Esophagus (tissue), 2 donors: ENCODE results near the gene IGFBP7. TPM values are rescaled to one million over a fixed set of nuclear protein-coding genes. Genes with fewer than 3 reads are reported as not detected.

Experiments used
- H3K27ac ChIP-seq, 2 donors: one replicate each; pipeline ENCODE4 v1.5.1; 2013; ENCODE audit warnings: low read depth in 2 of 2, mild to moderate bottlenecking in 2 of 2, inconsistent platforms in 1 of 2, low read length in 1 of 2, moderate library complexity in 1 of 2
- H3K27me3 ChIP-seq, 2 donors: one replicate each; pipeline ENCODE4 v1.6.1; 2013; ENCODE audit warnings: low read length in 2 of 2, control low read depth in 1 of 2, mild to moderate bottlenecking in 1 of 2; ENCODE audit not compliant: insufficient read depth in 2 of 2, control insufficient read depth in 1 of 2
- H3K36me3 ChIP-seq, 2 donors: one replicate each; pipeline ENCODE4 v1.6.1; 2013; ENCODE audit warnings: low read length in 1 of 2; ENCODE audit not compliant: control insufficient read depth in 2 of 2, insufficient read depth in 2 of 2
- H3K4me1 ChIP-seq, 2 donors: one replicate each; pipeline ENCODE4 v1.6.1; 2013; ENCODE audit warnings: low read length in 1 of 2; ENCODE audit not compliant: control insufficient read depth in 2 of 2, insufficient read depth in 2 of 2
- H3K4me3 ChIP-seq, 2 donors: one replicate each; pipeline ENCODE4 v1.5.1; 2013; ENCODE audit warnings: low read length in 2 of 2, mild to moderate bottlenecking in 2 of 2, low read depth in 1 of 2, moderate library complexity in 1 of 2
- H3K9me3 ChIP-seq, 2 donors: one replicate each; pipeline ENCODE4 v1.6.1; 2013; ENCODE audit warnings: mild to moderate bottlenecking in 2 of 2, low read depth in 1 of 2, low read length in 1 of 2, moderate library complexity in 1 of 2; ENCODE audit not compliant: control insufficient read depth in 2 of 2, insufficient read depth in 1 of 2
- WGBS, 2 donors: extraction: QIAGEN DNeasy Blood & Tissue Kit; methylation state at CpG; one replicate each; pipeline ENCODE4 v1.1.7; 2013; 5-methylcytosine and 5-hydroxymethylcytosine counted together
- polyA plus RNA-seq, 2 donors: library from polyadenylated mRNA; stranded (reverse); fragments of 200-250 nt; gene quantifications; one replicate each; pipeline ENCODE4 v1.2.3, GENCODE V29; 2013
- donor health status: healthy with polysubstance abuse.
- donor health status: Bipolar disorder and iron deficiency.

The IGFBP7 gene
- polyA plus RNA-seq, 2 donors, result 27.6 to 80.7 TPM

DNA sequence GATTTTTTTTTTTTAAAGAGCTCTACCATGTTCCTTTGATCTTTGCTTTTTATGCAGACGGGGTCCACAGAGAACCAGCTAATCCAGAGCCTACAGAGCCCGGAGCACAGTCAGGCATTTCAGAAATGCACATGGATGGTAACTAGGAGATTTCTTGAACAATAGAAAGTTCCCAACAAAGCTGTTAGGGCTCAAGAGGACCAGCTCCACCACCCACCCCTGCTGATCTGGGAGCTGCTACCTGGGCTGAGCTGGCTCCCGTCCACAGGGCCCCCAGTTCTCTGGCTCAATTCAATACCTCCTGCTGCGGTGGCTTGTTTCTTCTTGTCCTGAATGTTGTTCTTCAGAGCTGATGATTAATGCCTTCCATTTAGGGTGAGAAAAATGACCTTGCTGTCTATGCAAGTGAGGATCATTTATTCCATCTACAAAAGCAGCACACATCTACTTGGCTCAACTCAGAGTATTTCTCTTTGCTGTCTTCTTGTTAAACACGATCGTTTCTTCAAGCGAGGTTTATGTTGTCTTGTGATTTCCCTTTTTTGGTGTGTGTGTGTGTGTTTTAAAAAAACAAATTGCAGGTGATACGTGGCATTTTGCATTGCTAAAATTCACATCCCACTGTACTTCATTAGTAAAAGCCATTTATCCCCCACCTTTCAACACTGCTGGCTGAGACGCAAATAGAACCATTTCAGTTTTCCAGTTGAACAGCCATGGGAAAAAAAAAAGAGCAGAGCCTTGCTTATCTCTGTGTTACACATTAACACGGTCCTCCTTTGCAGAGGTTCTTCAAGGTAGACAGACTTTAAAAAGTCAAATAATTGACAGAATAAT lies 31.3 kb downstream of the IGFBP7 start:
- Histone ChIP-seq H3K27me3 (no peaks in the 10 kb centered on the region), H3K9me3 (no peaks in the 10 kb centered on the region), H3K4me1 (peaks cover 2 to 3% of the 10 kb centered on the region in 2 donors), H3K36me3 (no peaks in the 10 kb centered on the region), H3K27ac (peak overlapping the region in 1 of 2 donors; percentile 51), H3K4me3 (no peak overlapping the region)
- WGBS, 2 donors, result 22 to 25% methylated on average over 10 of the region's 10 CpGs

DNA sequence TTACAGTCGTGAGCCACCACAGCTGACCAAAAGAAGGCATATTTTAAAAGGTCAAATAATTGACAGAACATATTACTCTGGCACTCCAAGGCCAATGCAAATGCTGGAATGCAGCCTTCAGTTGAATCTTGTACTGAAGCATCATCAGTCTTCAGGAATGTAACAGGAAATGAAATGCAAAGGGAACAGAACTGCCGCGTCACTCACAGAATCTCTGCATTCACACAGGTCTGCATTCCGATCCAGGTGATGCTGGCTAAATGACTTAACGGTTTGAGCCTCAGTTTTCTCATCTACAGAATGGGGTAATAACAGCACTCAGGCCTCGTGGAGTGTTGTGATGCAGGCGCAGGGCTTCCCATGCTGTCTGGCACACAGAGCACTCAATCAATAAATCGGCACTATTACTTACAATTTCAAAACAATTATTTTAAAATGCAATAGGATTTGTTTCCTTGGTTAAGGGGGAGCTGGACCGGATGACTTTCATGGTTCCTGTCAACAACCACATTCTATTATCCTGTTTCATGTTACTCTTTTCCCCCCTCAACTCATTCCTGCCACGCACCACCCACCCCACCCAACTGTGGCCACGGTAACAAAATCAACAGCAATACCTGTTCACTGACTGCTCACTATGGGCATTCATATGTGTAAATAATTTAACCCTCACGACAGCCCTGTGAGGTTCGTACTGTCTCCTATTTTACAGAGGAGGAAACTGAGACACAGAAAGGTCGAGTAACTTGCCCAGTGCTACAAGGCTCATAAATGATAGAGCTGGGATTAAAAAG lies 32.4 kb downstream of the IGFBP7 start:
- Histone ChIP-seq H3K9me3 (no peaks in the 10 kb centered on the region), H3K27me3 (no peaks in the 10 kb centered on the region), H3K4me1 (peaks cover 2 to 3% of the 10 kb centered on the region in 2 donors), H3K4me3 (no peak overlapping the region), H3K36me3 (no peaks in the 10 kb centered on the region), H3K27ac (no peak overlapping the region)
- WGBS, 2 donors, result 68 to 73% methylated on average over 14 of the region's 14 CpGs

DNA sequence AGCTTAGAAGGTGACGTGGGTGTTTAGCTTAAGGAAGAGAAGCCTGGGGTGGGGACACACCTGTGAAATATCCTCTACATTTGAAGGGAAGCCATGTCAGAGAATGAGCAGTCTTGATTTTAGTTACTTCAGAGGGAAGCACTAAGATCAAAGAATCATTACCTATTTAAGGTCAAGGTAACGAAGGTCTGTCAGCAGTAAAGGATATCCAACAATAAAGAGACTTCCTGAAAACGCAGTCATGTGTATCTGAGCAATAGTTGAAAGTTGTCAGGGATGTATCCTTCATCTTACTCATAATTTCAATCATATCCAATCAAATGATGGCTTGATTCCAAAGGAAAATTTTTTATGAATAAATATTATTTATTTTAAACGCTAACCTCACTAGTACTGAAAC lies 33.5 kb downstream of the IGFBP7 start:
- Histone ChIP-seq H3K4me1 (peaks cover 2 to 3% of the 10 kb centered on the region in 2 donors), H3K27ac (no peak overlapping the region), H3K9me3 (no peaks in the 10 kb centered on the region), H3K4me3 (no peak overlapping the region), H3K36me3 (no peaks in the 10 kb centered on the region), H3K27me3 (no peaks in the 10 kb centered on the region)
- WGBS, 2 donors, result 57 to 58% methylated on average over 4 of the region's 4 CpGs

DNA sequence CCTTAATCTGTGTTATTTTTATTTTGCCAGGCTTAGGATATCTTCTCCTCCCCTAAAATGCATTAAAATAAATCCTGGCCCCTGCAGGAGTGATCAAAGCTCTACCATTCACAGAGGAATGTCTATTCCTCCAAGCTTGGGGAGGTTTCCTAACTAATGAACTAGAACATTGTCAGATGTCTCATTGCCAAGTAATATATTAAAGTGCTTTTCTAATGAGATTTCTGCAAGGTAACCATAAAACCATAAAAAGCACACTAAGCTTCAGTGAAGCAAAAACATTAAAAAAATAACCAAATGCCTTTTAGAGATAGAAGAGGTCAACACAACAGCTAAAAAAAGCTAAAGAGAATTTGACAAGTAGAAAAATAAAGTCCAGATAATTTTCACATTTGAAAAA lies 34.8 kb downstream of the IGFBP7 start:
- no peaks in the 10 kb centered on the region for H3K36me3 ChIP-seq
- no peak overlapping the region for H3K27ac ChIP-seq
- no peak overlapping the region for H3K4me3 ChIP-seq
- no peaks in the 10 kb centered on the region for H3K9me3 ChIP-seq
- H3K27me3 ChIP-seq, result no peaks in the 10 kb centered on the region
- H3K4me1 ChIP-seq, result peaks cover 2 to 3% of the 10 kb centered on the region in 2 donors

DNA sequence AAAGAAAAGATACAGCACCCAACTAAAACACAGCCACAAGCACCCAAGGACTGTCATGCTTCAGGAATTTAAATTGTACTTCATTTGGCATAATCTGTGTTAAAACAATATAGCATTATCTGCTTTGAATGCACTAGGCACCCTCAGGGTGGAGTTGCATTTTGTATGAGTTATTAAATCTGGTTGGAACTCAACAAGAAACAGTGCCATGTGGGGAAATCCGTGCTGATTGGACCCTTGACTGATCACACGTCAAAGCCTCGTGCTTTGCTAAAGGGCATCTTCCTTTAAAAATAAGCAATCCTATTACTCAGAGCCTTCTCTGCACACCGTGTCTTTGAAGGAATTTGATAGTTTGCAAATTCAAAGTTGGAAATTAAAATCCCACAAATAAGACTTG lies 35.4 kb downstream of the IGFBP7 start:
- H3K36me3 ChIP-seq, result no peaks in the 10 kb centered on the region
- H3K4me3 ChIP-seq, result no peak overlapping the region
- H3K4me1 ChIP-seq, result peaks cover under 1 to 2% of the 10 kb centered on the region in 2 donors
- H3K9me3 ChIP-seq, result no peaks in the 10 kb centered on the region
- WGBS, 2 donors, result 9 to 20% methylated on average over 4 of the region's 4 CpGs
- H3K27ac ChIP-seq, result no peak overlapping the region
- H3K27me3 ChIP-seq, result no peaks in the 10 kb centered on the region

DNA sequence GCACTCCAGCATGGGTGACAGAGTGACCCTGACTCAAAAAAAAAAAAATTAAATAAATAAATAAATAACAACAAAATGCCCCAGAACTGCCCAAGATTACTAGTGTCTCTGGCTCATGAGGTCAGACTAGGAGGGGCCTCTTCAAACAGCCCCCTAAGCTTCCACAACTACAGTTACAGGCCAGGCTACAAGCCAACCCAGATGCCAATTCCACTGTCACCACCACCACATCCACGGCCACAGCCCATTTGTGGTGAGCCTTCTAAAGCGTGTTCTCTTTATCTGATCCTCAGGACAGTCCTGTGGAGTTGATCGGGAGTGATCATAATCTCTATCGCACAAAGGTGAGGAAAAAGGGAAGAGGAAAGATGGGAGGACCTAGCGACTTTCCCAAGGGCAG lies 36.6 kb downstream of the IGFBP7 start:
- Histone ChIP-seq H3K4me3 (no peak overlapping the region), H3K27ac (no peak overlapping the region), H3K27me3 (no peaks in the 10 kb centered on the region), H3K9me3 (no peaks in the 10 kb centered on the region), H3K4me1 (no peaks in the 10 kb centered on the region), H3K36me3 (no peaks in the 10 kb centered on the region)
- WGBS, 2 donors, result 72 to 78% methylated on average over 5 of the region's 5 CpGs

DNA sequence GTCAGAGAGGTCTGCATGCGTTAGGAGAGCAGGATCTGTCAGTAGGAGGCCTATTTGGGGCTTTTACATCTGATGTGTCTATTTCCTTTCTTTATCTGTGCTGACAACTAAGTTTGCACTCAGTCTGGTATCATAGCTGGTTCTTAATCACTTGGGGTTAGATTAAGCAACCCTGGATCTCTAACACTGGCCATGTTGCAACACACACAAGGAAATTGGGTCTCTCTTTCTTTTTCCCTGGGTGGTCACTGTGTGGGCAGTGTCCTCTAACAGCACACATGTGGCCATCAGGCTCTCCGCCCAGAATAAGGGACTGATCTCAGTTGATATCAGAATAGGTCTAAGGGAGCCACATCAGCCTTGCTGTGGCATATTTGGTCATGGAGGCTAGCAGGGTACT lies 38.9 kb downstream of the IGFBP7 start:
- Histone ChIP-seq H3K4me3 (no peak overlapping the region), H3K27ac (no peak overlapping the region), H3K9me3 (no peaks in the 10 kb centered on the region), H3K4me1 (no peaks in the 10 kb centered on the region), H3K36me3 (no peaks in the 10 kb centered on the region), H3K27me3 (no peaks in the 10 kb centered on the region)
- WGBS, 2 donors, result 37 to 65% methylated on average over 2 of the region's 2 CpGs

DNA sequence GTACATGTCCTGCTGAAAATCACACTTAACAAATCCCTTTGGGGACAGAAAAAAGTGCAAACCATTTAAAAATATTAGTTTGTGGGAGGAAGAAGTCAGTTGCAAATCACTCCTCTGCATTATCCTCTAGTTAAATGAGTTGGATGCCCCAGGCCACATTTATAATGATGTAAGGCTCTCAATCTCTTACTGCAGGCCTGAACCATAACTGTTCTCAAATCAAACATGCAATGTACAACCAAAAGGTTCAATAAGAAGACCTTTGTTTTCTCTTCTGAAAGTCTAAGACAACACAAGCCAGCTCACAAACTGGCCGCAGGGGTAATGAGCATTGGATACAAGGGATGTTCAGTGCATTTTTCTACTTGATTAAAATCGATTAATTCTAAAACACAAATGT lies 39.7 kb downstream of the IGFBP7 start:
- 79 to 87% methylated on average over 2 of the region's 2 CpGs for WGBS, 2 donors
- no peak overlapping the region for H3K27ac ChIP-seq

DNA sequence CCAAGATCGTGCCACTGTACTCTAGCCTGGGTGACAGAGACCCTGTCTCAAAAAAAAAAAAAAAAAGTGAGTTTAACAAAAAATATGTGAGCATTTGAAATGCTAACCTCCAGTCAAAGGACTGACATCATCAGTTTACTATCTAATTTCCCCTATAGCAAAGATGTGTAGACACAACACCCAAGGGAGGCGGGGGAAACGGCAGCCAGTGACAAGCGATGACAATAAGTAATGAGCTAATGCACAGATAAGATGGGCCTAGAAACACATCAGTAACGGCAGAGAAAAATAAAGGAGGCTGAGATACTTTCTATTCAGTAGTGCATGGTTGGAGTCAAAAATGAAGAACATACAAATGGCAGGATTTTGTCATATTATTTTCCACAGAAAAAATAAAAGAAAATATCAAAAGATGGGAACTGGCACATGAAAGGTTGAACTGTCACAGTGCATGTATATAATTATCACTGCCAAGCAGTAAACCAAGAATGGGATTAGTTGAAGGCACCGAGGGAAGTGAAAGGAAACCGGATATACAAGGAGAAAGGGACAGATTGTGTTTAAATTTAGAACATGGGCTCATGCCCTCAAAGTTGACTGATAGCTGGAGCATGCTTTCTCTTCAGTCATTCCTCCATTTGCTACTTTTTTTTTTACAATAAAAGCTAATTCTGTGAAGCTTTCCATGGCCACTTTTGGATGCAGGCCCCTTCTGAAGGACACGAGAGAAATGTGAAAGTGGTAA lies 41.8 kb downstream of the IGFBP7 start:
- Histone ChIP-seq H3K9me3 (no peaks in the 10 kb centered on the region), H3K27me3 (no peaks in the 10 kb centered on the region), H3K36me3 (no peaks in the 10 kb centered on the region), H3K4me3 (no peak overlapping the region), H3K27ac (no peak overlapping the region), H3K4me1 (peaks cover 2 to 3% of the 10 kb centered on the region in 2 donors)
- 61 to 76% methylated on average over 8 of the region's 8 CpGs for WGBS, 2 donors

More for the DNA sequence above, 39.7 kb downstream of the IGFBP7 start:
- Histone ChIP-seq H3K4me1 (peaks cover 0 to 2% of the 10 kb centered on the region in 2 donors), H3K27me3 (no peaks in the 10 kb centered on the region), H3K9me3 (no peaks in the 10 kb centered on the region), H3K4me3 (no peak overlapping the region), H3K36me3 (no peaks in the 10 kb centered on the region)
